HG03460 (cell line): ENCODE data around the gene F7.
"Not testable (repeated sequence)": the region's sequence is repeated elsewhere in the genome, so short reads cannot be mapped to it uniquely, and the experiment has no call there.

Experiments
- ATAC-seq: cut with Tn5 transposase; IDR thresholded peaks from one replicate; pipeline ENCODE4 v1.9.1; 2021; ENCODE audit not compliant: unreplicated experiment

Gene F7

GRCh38 chr13:113105032-113105920 is at the start of gene F7:
F7 (plus strand) TSS chr13:113105791; CDS start chr13:113105842, 51 bp downstream.
- ATAC-seq, result no peak

GRCh38 chr13:113057084-113057483 is 48.5 kb upstream of the F7 start:
- no peak for ATAC-seq

DNA sequence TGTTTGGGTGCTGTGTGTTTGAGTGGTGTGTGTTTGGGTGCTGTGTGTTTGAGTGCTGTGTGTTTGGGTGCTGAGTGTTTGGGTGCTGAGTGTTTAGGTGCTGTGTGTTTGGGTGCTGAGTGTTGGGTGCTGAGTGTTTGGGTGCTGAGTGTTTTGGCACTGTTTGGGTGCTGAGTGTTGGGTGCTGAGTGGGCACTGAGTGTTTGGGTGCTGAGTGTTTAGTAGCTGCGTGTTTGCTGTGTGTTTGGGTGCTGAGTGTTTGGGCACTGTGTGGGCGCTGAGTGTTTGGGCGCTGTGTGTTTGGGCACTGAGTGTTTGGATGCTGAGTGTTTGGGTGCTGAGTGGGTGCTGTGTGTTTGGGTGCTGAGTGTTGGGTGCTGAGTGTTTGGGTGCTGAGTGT is 48.0 kb upstream of the F7 start:
- ATAC-seq, result not testable (repeated sequence)

- no peak for ATAC-seq
Measured at GRCh38 chr13:113058129-113058987, 47.2 kb upstream of the F7 start.

GRCh38 chr13:113058988-113059850 is 46.4 kb upstream of the F7 start:
- ATAC-seq, result no peak

DNA sequence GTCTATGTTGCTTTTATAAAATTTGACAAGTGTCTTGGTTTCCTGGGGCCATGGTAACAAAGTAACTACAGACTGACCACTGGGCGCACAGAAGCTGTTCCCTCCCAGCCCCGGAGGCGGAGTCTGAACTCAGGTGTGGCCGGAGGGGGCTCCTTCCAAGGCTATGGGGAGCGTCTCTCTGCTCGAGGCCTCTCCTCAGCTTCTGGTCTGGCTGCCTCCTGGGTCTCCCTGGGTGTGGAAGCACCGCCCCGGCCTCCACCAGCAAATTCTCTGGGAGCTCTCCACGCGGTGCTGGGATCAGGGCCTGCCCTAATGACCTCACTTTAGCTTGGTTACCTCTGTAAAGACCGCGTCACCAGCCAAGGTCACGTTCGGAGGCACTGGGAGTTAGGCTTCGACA is 45.7 kb upstream of the F7 start:
- no peak for ATAC-seq

- no peak for ATAC-seq
Measured at GRCh38 chr13:113060557-113061270, 44.9 kb upstream of the F7 start.

GRCh38 chr13:113061271-113061625 is 44.3 kb upstream of the F7 start:
- no peak for ATAC-seq

DNA sequence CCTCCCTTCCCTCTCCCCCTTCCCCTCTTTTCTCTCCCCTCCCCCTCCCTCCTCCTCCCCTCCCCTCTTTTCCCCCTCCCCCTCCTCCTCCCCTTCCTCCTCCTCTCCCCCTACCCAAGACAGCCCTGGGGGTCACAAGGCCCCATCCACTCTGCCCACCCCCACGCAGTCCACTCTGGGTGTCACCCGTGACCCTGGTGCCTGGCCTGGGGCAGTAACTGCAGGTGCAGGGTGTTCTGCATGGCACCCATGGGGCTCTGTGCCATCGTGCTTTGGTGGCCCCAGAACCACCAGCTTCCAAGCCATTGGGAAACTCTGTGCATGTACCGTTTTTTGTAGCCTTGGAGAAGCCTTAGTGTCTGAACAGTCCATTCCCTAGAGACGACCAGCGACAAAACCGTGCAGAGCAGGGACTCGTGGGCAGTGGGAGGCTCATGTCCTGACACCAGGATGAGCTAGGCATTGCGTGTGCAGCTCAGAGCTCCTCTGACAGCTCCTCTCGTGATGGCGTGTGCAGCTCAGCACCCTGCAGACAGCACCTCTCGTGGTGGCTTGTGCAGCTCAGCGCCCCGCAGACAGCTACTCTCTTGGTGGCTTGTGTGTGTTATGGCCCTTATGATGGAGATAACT is 43.7 kb upstream of the F7 start:
- no peak for ATAC-seq

- ATAC-seq, result no peak
Measured at GRCh38 chr13:113062691-113063090, 42.9 kb upstream of the F7 start.

DNA sequence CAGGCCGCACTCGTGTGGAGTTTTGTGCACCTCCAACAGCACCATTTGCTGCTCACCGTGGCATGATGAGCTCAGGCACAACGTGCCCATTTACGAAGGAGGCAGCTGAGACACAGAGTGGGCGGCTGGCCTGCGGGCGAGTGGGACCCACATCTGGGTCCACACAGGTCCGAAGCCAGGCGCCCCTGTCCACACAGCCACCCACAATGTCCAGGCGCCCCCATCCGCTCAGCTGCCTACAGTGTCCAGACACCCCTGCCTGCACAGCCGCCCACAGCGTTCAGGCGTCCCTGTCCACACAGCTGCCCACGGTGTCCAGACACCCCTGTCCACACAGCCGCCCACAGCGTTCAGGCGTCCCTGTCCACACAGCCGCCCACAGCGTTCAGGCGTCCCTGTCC is 42.5 kb upstream of the F7 start:
- ATAC-seq, result no peak

DNA sequence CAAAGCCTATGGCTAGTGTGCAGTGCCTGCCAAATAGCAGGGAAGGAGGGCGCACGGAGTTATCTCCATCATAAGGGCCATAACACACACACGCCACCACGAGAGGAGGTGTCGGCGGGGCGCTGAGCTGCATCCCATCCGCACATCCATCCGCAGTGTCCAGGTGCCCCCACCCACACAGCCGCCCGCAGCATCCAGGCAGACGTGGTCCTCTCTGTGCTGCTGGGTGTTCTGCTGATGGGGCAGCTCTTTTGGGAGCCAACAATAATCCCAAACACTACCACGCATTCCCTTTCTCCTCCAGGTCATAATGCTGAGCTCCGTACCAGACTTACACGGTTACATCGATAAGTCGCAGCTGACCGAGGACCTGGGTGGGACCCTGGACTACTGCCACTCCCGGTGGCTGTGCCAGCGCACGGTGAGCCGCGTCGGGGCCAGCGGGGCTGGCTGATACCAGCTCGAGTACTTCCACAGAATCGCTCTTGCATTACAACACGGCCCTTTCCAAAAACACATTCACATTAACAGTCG is 41.5 kb upstream of the F7 start:
- no peak for ATAC-seq

DNA sequence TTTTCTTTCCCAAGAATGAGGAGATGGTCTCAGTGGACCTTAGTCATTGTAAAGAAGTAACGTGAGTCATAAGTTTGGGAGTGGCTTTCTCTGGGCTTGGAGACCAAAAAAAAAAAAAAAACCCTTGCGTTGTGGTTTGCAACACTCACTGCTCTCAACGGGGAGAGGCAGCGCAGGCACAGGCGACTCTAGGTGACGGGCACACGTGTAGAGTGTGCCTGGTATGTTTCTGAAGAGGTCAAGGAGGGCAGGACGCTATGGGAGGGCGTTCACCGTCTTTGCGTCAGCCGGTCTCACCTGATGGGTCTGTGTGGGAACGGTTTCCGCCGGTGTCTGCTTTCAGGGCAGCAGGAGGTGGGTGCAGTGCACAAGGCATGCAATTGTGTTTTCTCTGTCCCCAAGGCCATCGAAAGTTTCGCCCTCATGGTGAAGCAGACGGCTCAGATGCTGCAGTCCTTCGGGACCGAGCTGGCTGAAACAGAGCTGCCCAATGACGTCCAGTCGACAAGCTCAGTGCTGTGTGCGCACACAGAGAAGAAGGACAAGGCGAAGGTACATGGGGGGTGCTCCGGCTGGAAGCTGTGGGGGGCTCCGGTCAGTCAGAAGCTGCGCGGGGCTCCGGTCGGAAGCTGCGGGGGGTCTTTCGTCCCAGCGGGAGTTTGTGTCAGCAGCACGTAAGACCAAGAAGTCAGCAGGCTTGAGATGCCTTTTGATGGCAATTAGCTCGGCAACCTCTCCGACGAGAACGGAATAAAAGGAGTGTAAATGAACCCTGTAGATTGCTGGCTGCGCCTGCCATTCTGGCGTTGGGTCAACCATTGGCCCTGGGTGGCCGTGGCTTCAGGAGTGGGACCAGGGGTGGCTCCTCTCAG is 40.8 kb upstream of the F7 start:
- no peak for ATAC-seq

GRCh38 chr13:113065406-113066141 is 40.0 kb upstream of the F7 start:
- no peak for ATAC-seq

DNA sequence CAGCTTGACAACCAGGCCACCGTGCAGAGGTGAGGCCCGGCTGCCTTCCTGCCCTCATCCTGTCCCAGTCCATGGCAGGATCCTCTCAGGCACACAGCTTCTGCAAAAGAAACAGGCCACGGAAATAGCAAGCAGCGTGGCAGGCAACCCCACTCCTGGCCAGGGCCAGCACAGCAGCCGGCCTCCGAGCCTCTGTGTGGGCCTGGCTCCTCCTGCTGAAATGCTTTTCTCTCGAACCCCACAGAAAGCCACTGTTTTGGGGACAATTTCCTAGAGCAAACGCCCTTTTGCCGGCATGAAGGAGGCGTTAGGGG is 39.5 kb upstream of the F7 start:
- no peak for ATAC-seq

GRCh38 chr13:113066746-113067145 is 38.8 kb upstream of the F7 start:
- no peak for ATAC-seq

DNA sequence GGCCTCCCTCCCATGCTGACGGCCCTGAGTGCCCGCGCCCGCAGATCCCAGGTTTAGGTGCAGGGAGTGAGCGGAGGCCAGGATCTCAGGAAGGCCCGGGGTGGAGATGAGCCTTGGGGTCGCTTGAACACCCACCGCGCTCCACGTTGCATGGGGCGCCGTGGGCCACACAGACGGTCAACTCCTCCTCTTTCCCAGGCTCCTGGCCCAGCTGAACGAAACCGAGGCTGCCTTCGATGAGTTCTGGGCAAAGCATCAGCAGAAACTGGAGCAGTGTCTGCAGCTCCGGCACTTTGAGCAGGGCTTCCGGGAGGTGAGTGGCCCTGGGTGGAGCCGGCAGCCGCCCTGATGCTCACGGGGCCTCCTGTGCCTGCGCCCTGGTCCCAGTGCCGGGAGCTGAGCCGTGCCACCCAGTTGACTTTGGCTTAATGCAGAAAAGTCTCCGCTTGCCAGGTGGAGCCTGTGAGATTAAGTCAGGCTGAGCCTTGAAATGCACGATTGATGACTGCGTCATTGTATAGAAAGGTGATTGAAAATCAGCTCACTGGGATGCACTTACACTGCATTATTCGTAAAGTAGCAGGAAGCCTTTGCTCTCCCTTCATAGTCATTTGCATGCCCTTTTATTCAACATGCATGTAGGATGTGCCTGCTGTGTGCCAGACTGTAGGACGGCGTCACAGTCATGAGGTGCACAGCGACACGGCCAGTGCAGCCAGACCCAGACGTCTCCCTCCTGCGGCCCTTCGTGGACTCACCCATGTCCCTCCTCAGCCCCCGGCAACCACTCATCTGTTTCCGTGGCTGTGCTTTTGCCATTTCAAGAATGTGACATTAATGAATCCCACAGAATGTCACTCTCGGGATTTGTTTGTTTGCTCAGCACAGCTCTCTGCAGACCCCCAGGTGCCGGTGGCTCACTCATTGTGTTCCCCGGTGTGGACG is 35.5 kb upstream of the F7 start:
- ATAC-seq, result no peak
